NCI-H187 treated with DMSO at 0.1 percent for 48 hours (cell line): ENCODE data around the gene ITCH.
"Not testable (repeated sequence)": the region's sequence is repeated elsewhere in the genome, so short reads cannot be mapped to it uniquely, and the experiment has no call there.

Source experiments
- DNase-seq: peaks from one replicate; lab custom pipeline; 2025; lab: John Stamatoyannopoulos, UW

ITCH gene

DNA sequence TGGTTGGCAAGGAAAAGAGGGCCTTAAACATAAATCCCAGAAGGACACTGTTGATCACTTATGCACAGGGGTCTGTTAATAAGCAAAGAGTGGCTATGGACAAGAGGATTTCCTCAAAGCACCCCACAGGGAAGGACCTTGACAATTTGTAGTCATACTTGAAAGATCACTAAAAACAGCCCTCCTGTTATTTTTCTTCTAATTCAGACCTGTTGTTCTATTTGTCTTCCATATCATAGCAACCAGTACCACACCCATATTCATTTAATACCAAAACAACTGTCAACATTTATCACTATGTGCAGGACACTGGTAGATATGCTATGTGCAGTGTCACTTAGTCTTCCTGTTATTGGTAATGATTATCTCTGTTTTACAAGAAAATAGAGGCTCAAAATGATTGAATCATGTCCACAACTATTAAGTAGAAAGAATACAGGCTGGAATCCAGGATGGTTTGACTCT lies 149.9 kb downstream of the ITCH start:
- no peak for DNase-seq

GRCh38 chr20:34514034-34514433 lies 151.0 kb downstream of the ITCH start:
- DNase-seq, result not testable (repeated sequence)

DNA sequence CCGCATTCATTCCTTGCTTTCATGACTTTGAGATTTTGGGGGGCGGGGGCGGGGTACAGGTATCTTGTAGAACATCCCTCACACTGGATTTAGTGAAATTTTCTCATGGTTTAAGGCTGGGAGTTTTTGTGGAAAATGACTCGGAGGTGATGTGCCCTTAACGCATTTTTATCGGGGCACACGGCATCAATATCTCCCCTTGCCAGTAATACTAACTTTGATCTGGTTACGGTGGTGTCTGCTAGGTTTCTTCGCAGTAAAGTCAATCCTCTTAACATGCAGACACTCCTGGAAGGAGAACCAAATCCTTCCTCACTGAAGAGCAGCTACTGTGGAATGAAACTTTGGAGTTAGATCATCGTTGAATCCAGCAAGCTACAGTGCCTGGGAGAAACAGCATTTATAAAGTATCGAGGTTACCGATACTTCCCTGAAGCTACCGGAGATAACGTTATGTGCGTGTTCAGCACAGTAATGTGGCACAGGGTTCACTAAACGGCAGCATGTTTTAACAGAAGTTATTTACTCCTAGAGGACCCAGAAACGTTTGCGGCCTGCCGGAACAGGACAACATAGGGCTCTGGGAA lies 151.9 kb downstream of the ITCH start:
- no peak for DNase-seq

DNA sequence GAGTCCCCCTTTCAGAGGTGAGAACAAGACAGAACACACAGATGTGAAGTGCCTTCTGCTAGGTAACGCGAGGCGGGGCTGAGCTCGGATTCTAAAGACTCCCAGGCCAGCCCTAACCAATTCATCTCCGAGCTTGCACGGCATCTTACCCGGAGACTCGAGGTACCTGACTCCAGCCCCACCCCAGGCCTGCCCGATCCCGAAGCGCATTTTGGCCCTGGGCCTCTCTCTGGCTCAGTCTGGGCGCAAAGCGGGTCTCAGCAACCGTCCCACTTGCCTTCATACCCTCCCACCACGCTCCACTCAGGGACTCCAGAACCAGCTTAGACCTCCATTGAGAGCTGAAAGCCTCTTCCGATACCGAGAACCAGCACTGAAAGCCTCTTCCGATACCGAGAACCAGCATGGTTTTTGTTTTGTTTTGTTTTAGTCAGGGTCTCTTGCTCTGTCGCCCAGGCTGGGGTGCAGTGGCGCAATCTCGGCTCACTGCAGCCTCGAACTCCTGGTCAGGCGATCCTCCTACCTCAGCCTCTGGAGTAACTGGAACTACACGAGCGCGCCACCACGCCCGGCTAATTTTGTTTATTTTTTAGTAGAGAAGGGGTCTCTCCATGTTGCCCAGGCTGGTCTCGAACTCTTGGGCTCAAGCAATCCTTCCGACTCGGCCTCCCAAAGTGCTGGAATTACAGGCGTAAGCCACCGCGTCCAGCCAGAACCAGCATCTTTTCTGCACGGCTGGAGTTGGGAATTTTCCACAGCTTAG lies 152.6 kb downstream of the ITCH start:
- peak; percentile 55 for DNase-seq

DNA sequence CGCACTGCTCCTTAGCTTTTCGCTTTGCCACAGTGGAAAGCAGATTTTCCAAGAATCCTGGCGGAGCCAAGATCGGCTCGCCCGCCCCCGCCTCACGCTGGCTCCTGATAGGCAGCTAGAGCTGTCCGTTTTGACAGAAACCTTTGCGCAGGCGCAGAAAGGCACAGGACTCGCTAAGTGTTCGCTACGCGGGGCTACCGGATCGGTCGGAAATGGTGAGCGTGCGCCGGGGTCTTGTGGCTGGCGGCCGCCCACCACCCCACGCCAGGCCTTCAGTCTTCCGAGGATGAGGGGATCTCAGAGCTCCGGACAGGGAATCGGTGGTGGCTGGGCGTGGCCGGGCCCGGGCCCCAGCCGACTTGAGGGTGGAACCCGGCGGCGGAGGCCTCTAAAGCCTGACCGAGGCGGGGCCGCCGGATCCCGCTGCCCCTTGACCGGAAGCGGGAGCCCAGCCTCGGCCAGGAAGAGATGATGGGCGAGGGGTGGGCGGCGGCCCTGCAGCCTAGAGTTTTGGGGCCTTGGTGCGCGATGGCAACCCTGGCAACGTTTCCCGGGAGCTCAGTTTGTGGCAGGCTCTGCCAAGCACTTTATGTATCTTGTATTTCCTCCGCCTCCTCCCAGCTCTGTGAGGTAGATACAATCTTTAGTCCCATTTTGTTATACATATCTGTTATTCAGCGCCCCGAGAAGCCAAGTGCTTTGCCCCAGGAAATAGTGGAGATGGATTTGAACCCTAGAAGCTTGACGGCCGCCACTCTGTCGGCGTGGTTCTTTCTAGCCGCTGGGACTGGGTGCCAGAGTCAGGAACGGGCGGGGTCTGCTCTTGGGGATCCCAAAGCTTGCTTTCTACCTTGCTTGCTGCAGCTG lies 153.4 kb downstream of the ITCH start, which contains the start of gene DYNLRB1:
Gene DYNLRB1 (plus strand): TSS at position 176 of the 867 bp plus-strand sequence. CDS start 37 bp downstream, at position 213.
- peak; percentile 46 for DNase-seq

DNA sequence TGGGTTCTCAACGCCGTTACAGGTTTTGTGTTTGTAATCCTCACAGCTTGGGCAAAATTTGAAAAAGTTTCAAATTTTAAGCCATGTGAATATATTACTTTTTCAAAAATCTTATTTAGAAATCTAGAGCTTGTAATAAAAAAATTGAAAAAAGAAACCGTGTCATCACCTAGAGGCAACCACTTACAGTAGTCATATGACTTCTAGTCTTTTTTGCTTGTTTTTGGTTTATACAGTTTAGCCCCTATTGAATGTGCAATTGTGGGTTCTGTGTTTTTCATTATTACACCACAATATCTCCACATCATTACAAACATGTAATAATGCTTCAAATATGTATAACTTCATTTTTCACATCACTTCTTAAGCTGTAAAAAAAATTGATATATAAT lies 154.0 kb downstream of the ITCH start:
- DNase-seq, result no peak

GRCh38 chr20:34518863-34519262 lies 155.8 kb downstream of the ITCH start:
- DNase-seq, result not testable (repeated sequence)

GRCh38 chr20:34519841-34520240 lies 156.8 kb downstream of the ITCH start:
- DNase-seq, result not testable (repeated sequence)

DNA sequence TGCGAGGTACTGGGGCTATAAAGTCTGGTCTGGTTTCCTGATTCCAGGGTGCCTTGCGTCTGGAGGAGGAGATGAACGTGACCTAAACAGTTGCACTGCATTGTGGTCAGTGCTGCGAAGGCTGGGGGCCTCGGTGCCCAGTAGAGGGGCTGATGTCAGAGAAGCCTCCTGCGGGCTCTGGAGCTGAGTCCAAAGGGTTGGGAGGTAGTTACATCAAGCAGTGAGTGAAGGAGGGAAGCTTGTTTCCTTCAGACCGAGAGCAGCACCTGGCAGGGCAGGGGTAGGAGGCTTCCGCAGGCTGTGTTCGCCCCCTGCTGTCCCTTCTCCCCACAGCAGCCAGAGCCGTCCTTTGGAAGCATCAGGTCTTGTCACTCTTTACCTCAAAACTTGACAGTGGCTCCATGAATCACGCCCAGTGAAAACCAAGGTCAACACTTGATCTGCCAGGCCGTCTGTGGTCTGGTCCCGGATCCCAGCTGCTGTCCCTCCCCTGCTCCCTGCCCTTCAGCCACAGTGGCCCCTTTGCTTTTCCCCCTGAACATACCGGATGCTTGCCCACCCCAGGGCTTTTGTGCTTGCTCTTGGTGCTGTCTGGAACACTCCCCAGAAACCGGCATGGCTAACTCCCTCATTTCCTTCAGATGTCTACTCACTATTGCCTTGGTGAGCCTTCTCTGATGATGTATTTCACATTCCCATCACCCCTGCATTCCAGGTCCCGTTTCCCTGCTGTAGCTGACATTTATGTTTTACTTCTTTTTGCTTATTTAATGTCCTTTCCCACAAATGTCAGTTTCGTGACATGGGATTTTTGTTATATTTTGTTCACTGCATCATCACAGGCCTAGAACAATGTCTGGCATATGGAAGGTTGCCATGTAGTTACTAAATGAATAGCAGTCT lies 160.1 kb downstream of the ITCH start:
- DNase-seq, result no peak

DNA sequence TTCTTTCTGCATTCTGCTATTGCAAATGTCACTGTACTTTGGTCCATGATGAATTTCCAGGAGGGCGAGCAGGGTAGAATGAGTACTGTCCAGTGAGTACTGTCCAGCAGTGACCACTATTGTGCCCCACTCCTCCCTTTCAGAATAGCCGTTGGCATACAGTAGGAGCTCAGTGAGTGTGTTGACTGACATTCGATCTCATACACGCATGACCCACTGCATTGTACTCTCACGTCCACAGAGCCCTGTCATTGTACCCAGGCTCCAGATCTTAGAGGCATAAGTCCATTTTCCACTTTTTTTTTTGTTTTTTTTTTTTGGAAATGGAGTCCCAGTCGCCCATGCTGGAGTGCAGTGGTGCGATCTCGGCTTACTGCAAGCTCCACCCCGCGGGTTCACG lies 161.4 kb downstream of the ITCH start:
- no peak for DNase-seq

DNA sequence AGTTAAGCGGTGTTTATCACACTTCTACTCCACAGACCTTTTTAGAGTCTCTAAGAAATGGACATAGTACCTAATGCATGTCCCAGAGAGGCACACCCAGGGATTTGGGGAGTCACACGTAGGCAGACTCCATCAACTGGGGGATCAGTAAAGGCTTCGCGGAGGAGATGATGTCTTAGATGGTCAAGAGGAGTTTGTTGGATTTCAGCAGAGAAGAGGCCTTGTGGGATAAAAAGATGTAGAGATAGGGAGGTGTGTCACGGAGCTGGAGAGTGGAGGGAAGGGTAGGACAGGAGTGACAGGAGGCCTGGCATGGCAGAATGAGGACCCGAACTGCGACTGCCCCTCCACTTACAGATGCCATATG lies 162.3 kb downstream of the ITCH start:
- no peak for DNase-seq

- DNase-seq, result no peak
Observed at GRCh38 chr20:34525709-34526416, 162.8 kb downstream of the ITCH start.

DNA sequence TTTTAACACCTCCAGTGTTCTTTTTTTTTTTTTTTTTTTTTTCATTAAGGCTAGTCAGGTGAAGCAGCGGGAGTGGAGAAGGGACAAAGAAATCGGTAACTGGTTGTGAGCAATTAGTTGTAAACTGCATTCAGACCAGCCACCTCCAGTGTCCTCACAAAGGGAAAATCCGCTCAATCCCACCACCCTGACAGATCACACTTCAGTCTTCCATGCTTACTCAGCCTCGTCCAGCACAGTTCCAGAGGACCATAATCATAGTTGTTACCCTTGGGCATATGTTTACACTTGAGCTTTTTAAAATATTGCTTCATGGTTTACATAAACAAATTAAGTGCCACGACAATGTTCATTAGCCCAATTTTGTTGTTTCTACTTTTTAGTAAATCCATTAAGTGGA lies 163.4 kb downstream of the ITCH start:
- no peak for DNase-seq

DNA sequence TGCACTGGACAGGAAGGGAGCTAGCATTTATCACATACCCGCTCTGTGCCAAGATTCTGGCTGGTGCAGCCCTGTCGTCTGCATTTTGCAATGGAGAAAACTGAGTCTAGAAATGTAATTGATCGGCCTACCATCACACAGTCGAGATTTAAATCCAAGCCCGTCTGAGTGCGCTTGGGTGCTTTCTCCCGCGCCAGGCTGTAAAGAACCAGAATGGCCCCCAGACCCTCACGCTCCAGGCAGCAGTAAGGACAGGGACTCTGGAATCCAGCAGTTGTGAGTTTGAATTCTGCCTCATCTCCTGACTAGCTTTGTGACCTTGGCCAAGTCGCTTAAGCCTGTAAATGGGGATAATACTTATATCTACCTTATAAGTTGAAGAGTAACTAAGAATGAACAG lies 163.9 kb downstream of the ITCH start:
- no peak for DNase-seq

DNA sequence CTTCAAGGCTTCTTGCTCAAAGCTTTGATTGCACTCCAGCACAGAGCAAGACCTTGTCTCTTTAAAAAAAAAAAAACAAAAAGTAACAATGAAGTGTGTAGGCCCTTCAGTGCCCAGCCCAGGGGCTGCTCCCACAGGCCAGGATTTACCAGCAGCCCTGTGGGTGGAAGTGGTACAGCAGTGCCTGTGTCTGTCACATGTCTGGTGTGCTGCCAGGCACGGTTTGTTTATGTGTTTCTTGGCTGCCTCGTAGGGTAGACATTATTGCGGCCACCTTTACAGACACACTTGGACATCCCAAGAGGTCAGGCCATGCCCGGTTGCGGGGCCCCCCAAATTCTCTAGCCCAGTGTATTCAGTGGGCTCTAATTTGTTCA lies 165.8 kb downstream of the ITCH start:
- DNase-seq, result no peak

DNA sequence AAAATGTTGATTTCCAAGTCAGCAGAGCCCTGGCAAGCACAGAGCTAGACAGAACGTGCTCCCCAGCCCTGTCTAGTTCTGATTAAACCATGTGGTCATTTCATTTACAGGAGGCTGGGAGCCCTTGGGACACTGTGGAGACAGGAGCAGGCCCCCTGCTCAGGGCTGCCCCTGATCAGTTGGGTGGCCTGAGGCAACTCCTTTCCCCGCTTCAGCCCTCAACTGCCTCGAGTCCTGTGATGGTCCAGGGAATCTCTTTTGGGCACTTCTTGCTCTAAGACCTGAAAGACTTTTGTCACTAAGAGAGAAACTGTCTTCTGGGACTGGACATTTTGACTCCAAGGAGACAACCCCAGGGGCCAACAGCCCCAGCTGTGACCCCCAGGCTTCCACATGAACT lies 166.7 kb downstream of the ITCH start:
- DNase-seq, result no peak

- DNase-seq, result no peak
Observed at GRCh38 chr20:34530342-34530741, 167.3 kb downstream of the ITCH start.

DNA sequence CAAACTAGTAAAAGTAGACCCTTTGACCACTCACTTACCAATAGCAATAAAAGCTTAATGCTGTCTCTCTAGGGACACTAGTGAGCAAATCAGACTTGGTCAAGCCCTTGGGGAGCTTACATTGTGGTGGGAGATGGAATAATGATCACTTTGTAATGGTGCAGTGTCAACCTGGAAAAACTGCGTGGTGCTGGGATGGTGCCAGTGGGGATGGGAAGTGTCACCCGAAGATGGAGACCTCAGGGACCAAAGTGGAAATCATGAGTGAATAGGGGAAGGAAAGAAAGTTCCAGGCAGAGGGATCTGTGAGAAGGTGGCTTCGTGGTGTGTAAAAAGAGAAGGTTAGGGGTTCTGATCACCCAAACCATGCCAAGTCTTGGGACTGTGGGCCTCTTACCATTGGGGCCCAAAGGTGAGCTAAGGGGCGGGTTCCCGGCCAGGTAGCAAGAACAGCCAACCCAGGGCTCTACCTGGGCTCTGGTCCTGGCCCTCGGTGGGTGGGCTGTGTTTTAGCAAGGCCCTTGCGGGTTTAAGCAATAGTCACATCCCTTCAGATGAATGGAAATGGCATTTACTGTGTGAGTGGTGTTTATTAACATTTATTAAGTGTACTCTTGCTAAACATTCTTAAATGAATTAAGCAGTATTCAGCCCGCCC lies 168.7 kb downstream of the ITCH start:
- no peak for DNase-seq

DNA sequence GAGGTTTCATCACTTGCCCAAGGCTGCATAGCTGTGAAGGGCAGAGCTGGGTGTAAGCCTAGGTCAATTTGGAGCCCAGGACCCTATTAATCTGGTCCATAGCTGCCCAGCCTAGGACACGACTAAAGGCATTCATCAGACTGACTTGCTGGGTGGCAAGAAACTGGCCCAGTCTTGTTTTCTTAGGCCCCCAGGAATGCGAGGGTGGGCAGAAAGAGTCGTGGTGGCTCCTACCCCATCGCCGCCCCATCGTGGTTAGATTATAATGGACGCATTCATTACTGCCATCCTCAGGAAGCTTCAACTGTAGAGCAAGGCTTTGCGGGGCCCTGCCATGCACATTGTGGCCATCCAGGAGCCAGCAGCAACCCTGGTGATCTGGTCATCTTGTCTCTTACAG lies 169.2 kb downstream of the ITCH start:
- DNase-seq, result no peak

GRCh38 chr20:34532756-34533155 lies 169.7 kb downstream of the ITCH start:
- DNase-seq, result no peak
